ENCODE measurements around the gene CD200. TPM values are rescaled to one million over a fixed set of nuclear protein-coding genes. Genes with fewer than 3 reads are reported as not detected.

Gene CD200
- total and polyA plus RNA-seq, 2 donors: 23.0 to 36.2 TPM

- WGBS: 53% methylated on average over 2 of the region's 2 CpGs
- H3K4me3 ChIP-seq (ENCODE audit: low read depth, low read length): no peak overlapping the region
- H3K4me1 ChIP-seq (ENCODE audit: insufficient read depth): peaks cover 1% of the 10 kb centered on the region
- no peak for DNase-seq (ENCODE audit: extremely low spot score)
- H3K36me3 ChIP-seq (ENCODE audit: insufficient read depth): no peaks in the 10 kb centered on the region
- H3K27ac ChIP-seq (ENCODE audit: low read depth): peak overlapping the region; percentile 23
These were observed 75.1 kb downstream of the CD200 start for GRCh38 chr3:112407888-112408702.

- no peak for DNase-seq (ENCODE audit: extremely low spot score)
- H3K27ac ChIP-seq (ENCODE audit: low read depth): no peak overlapping the region
- H3K4me1 ChIP-seq (ENCODE audit: insufficient read depth): peaks cover 1% of the 10 kb centered on the region
- WGBS: 76% methylated on average over 4 of the region's 4 CpGs
- no peaks in the 10 kb centered on the region for H3K36me3 ChIP-seq (ENCODE audit: insufficient read depth)
- no peak overlapping the region for H3K4me3 ChIP-seq (ENCODE audit: low read depth, low read length)
These were observed 76.1 kb downstream of the CD200 start for GRCh38 chr3:112409041-112409440.

- H3K36me3 ChIP-seq (ENCODE audit: insufficient read depth): no peaks in the 10 kb centered on the region
- H3K4me3 ChIP-seq (ENCODE audit: low read depth, low read length): no peak overlapping the region
- no peak for DNase-seq (ENCODE audit: extremely low spot score)
- no peak overlapping the region for H3K27ac ChIP-seq (ENCODE audit: low read depth)
- no peaks in the 10 kb centered on the region for H3K4me1 ChIP-seq (ENCODE audit: insufficient read depth)
- WGBS: 68% methylated on average over 3 of the region's 3 CpGs
These were observed 78.5 kb downstream of the CD200 start for GRCh38 chr3:112411425-112411824.

Other genes with a start within 250 kb of the CD200 start
- gene C3orf52, start 246.8 kb upstream of the CD200 start, total RNA-seq: 7.5 TPM
- 2.6 TPM for gene C3orf52, start 246.8 kb upstream of the CD200 start, polyA plus RNA-seq
- gene GCSAM, start 199.9 kb upstream of the CD200 start, total RNA-seq: 1.7 TPM
- gene GCSAM, start 199.9 kb upstream of the CD200 start, polyA plus RNA-seq: 0.43 TPM
- gene SLC9C1, start 38.9 kb upstream of the CD200 start, total RNA-seq: 1.9 TPM
- gene SLC9C1, start 38.9 kb upstream of the CD200 start, polyA plus RNA-seq: not detected
- 2.2 TPM for gene BTLA, start 166.3 kb downstream of the CD200 start, total RNA-seq
- gene BTLA, start 166.3 kb downstream of the CD200 start, polyA plus RNA-seq: 0.25 TPM
- 39.0 TPM for gene ATG3, start 228.8 kb downstream of the CD200 start, total RNA-seq
- gene ATG3, start 228.8 kb downstream of the CD200 start, polyA plus RNA-seq: 53.2 TPM
- 72.9 TPM for gene SLC35A5, start 228.9 kb downstream of the CD200 start, total RNA-seq
- gene SLC35A5, start 228.9 kb downstream of the CD200 start, polyA plus RNA-seq: 25.0 TPM

Measured in urinary bladder (tissue), 4 donors.